HG02938 (cell line): ENCODE data around the gene KIAA1958.

Experiments used
- ATAC-seq: cut with Tn5 transposase; IDR thresholded peaks from one replicate; pipeline ENCODE4 v1.9.1; 2021; ENCODE audit warnings: mild to moderate bottlenecking, moderate library complexity; ENCODE audit not compliant: unreplicated experiment

Gene KIAA1958

DNA sequence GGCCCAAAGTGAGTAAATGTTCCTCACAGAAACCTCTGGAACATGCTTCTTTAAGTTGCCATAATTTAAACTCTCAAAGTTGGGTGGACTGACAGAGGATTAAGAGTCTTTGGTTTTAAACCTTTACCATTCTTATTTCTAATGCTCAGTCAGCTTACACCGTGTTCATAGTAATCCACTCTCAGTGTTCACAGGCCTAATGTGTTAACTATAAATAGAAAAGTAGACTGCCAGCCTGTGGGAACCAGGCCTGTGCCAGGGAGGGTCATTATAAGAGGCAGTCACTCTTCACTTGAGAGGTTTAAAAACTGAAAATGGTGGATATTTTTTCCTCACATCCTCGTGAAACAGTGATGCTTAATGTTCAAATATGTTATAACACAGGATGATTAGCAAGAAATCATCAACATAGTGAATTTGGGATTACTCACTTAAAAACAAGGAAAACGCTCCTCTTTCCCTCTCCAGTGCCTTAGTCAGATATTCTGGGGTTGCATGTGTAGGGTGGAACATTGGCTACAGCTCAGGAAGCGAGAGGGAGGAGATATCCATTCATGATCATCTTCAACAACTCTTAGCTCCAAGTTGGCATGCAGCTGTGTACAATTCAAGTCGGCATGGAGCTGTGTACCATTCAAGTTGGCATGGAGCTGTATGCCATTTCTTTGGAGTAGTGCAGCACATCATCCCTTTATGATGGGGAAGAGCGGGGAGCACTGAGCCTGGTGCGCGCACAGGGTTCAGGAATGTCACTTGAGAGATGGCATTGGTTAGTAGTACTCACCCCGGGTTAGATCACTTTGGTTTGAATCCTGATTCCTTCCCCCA is 65.8 kb downstream of the KIAA1958 start:
- no peak for ATAC-seq

DNA sequence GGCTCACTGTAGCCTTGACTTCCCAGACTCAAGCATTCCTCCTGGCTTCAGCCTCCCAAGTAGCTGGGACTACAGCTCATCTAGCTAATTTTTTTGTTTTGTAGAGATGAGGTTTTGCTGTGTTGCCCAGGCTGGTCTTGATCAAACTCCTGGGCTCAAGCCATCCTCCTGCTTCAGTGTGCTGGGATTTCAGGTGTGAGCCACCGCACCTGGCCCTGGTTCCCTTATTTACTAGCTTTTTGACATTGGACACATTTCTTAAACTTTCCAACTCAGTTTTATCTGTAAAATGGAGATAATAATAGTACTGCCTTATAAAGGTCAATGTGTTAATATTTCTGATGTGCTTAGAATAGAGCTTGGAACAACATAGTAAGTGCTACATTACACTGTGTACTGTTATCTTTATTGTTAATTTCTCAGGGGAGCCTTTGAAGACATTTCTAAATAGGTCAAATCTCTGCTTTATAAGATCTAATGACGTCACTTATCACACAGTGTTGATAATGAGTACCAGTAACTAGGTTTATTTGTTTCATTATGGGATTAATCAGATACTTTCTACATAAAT is 66.7 kb downstream of the KIAA1958 start:
- ATAC-seq: no peak

DNA sequence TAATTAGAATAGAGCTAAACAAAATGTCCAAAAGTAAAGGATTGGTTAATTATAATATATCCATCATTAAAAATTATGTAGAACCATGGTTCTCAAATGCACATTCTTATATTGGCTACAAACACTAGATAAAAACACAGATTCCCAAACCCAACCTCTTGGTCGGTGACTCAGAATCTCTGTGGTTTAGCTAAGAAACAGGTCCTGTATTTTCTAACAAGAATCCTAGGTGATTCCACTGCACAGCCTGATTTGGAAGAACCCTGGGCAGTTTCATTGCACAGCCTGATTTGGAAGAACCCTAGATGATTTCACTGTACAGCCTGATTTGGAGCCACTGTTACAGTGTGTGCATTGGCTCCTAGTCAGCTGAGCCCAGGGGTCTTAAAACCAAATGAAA is 67.9 kb downstream of the KIAA1958 start:
- ATAC-seq: no peak

DNA sequence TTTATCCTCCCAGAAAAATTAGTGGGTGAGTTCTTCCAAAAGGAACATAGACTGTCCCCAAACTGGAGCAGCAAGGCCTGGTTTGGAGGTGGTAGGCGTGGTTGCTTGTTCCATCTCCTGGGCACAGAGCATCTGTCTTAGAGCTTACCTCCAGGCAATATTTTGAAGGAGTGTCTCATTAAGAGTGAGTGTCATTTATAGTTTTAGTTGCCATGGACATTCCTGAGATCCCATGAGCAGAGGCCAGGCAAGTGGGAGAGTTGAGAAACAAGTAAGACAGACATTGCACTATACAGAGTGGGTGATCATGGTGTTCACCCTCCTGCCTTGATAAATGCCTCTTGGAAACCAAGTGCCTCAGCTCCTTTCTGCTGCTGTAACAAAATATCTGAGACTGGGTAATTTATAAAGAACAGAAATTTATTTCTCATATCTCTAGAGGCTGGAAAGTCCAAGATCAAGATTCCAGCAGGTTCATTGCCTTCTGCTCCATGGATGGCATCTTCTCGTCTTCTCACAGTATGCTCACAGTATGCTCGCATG is 68.5 kb downstream of the KIAA1958 start:
- no peak for ATAC-seq

DNA sequence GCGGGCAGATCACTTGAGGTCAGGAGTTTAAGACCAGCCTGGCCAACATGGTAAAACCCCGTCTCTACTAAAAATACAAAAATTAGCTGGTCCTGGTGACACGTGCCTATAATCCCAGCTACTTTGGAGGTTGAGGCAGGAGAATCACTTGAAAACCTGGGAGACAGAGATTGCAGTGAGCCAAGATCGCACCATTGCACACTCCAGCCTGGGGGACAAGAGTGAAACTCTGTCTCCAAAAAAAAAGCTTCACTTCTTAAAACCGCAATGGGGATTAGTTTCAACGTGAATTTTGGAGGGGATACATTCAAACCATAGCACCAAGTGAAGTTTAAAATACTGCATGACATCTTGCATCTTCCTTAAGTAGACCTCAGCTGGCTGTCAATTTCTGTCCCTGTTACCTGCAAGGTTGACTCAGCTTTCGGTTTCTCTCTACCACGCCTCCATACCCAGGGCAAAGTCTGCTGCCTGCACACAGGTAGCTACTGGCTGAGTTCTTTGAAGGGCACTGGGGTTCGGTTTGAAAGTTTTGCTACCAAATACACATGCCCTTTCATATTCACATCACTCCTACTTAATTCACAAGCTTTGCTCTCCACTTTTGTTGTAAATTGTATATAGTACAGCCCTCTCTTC is 69.3 kb downstream of the KIAA1958 start:
- ATAC-seq: no peak

DNA sequence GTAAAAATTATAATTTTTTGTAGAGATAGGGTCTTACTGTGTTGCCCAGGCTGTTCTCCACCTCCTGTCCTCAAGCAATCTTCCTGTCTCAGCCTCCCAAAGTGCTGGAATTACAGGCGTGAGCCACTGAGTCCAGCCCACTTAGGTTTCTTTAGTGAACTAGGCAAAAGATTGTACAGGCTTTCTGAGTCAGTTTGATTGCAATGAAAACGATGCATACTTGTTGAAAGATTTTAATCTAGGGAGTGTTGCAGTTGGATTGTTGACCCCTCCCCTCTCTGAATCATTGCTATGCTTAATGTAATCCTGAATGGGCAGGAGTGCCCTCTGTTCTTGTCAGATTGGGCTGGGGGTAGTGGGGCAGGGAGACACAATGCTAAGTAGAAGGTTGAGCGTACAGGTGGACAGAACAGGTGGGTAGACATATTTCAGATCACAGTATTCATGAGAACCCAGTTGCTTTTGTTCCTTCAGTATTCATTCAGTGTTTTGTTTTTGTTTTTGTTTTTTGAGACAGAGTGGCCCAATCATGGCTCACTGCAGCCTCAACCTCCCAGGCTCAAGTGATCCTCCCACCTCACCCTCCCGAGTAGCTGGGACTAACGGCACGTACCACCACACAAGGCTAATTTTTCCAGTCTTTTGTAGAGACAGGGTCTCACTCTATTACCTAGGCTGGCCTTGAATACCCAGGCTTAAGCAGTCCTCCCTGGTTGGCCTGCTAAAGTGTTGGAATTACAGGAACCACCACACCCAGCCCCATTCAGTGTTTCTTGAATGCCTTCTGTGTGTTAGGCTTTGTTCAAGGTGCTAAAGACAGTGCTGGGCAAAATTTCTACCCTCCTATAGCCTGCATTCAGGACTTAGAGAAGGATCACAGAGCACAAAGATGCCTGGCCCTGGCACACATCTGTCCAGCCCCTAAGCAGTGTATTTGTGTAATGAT is 70.1 kb downstream of the KIAA1958 start:
- no peak for ATAC-seq

DNA sequence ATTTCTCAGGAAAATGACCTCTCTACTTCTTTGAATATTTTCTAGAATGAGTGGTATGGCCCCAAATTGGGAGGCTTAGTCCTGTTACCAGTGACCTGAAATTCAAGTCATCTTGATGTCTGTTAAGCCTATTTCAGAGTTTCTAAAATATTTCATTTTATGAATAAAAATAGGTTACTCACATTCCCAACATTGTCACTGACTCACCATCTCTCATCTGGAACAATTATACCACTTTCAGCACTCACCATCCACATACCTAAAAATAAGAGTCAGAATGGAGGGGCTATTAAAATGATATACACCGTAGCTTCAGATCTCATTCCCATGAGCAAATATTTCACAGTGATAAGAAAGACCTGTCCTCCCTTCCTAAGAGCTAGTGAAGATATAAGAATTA is 71.8 kb downstream of the KIAA1958 start:
- ATAC-seq: no peak

DNA sequence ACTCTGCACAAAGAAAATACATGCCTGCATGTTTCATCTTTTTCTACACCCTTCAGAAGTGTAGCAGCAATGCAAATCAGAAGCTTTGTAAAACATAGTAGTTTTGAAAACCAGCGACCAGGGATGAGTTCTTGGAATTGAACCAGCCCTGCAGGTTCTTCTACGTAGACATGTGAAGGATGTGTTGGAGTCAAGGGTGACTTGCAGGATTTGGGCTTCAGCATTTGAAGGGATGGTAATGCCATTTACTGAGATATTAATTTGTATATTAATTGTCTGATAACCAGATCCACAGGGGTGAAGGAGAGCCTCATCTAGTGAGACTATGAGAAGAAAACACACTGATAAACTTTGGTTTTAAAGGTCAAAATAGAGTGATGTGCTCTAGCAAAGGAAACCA is 72.4 kb downstream of the KIAA1958 start:
- ATAC-seq: no peak

DNA sequence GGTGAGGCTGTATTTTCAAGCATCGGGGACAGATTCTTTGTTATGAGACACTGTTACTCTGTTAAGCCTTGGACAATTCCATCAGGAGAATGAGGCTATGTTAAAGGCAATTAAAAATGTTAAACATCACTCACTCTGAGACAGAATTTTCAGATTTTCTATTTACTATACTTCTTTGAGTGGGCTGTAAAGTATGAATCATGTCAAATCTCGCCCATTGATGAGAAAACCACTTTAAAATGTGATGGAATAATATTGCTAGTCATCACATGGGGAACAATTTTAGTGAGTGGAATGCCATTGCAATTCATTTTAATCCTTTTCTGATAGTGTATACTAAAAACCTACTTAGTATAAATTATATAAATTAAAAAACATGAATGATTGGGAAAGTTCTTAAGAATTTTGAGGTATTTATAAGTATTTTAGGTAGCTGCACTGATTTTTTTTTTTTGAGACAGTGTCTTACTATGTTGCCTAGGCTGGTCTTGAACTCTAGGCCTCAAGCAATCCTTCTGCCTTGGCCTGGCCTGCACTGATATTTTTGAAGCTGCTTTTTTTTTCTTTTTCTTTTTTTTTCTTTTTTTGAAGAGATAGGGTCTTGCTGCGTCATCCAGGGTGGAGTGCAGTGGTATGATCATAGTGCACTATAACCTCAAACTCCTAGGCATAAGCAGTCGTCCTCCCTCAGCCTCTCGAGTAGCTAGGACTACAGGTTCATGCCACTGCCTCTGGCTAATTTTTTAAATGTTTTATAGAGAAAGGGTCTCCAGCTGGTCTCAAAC is 73.2 kb downstream of the KIAA1958 start:
- no peak for ATAC-seq

DNA sequence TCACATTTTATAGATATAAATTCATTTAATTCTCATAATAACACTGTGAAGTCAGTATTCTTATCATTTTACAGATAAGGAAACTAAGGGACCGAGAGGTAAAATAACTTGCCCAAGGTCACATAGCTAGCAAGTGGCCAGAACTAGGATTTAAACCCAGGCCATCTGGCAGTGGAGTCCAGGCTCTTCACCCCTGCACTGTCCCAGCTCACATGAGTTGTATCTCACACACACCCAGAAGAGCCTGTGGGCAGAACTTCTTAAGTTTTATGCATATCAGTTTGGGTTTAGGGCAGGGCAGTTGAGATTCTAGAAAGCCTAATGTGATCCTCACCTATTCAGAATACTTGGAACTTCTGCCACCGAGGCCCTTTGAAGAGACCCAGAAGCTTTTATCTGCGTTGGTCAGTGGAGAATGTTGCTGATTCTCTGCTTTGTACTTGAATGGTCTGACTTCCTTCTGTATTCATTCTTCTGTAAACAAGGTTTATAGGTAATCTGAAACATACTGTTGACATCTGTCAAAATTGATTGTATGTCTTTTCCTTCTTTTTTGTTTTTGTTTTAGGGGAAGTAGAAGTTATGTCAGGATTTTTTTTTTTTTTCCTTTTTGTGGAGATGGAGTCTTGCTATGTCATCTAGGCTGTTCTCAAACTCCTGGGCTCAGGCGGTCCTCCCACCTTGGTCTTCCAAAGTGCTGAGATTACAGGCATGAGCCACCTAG is 75.8 kb downstream of the KIAA1958 start:
- ATAC-seq: no peak

DNA sequence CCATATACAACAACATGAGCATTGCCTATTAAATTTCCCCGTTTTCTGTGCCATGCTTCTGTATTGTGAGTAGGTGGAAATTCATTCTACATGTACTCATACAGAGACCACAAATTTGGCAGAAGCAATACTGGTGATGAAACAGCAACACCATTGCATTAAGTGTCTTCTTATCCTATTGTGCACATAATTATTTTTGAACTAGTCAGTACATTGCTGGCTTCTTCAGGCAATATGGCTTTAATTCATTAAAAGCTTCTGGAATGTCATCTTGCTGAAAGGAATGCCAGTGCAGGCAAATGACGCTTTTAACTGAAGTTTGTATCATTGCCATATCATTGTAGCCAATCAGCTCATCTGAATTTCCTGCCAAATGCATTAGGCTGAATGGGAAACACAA is 82.6 kb downstream of the KIAA1958 start:
- ATAC-seq: no peak

DNA sequence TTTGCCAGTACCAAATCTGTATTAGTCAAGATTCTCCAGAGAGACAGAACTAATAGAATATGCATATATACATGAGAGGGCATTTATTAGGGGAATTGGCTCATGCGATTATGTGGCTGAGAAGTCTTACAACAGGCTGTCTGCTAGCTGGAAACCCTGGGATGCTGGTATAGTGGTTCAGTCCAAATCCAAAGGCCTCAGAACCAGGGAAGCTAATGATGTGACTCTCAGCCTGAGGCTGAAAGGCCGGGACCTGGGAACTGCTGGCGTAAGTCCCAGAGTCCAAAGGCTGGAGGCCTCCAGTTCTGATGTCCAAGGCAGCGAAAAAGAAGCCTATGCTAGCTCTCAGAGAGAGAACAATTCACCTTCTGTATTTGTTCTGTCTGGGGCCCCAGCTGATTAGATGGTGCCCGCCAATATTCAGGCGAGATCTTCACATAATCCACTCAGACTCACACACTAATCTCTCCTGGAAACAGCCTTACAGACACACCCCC is 84.1 kb downstream of the KIAA1958 start:
- ATAC-seq: no peak

DNA sequence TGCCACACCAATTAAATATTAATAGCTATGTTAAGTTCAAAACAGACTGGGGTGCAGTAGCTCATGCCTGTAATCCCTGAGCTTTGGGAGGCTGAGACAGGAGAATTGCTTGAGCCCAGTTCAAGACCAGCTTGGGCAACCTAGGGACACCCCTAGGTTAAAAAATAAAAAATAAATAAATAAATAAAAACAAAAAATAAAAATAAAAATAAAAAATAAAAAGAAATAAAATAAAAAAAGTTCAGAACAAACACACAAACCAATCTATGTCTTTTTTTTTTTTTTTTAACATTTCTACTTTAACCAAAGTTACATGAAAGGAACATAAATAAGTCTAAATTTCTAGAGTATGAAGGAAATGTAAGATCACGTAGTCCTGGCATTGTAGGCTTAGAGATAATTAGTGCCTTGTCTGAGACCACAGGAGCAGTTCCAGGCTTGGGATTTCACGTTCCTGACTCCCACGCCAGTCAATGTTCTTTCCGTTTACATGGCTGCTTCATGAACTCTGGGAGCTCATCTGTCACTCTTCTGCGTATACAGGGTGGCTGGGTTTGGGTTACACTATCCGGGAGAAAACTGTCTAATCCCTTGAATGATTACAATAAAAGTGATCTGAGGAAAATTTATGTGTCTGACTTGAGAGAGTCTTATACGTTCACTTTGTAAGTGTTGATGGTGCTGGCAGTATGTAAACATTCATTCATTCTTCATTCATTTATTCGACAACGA is 85.2 kb downstream of the KIAA1958 start:
- ATAC-seq: no peak

DNA sequence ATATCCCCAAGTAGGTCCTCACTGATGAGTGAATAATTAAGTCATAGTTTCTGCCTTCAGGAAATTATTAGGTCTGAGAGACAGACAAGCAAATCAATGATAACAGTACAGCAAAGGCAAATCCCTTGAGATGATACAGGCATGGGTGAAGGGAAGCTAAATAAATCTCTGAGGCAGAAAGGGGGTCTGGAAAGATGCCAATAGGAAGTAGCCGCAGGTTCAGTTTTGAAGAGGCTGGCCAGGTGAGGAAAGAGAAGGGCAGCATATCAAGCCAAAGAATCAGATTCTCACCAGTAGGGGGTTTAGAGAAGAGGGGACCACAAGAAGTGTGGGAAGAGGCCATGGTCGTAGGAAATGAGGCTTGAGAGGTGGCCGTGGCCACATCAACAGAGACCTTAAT is 85.8 kb downstream of the KIAA1958 start:
- ATAC-seq: no peak

DNA sequence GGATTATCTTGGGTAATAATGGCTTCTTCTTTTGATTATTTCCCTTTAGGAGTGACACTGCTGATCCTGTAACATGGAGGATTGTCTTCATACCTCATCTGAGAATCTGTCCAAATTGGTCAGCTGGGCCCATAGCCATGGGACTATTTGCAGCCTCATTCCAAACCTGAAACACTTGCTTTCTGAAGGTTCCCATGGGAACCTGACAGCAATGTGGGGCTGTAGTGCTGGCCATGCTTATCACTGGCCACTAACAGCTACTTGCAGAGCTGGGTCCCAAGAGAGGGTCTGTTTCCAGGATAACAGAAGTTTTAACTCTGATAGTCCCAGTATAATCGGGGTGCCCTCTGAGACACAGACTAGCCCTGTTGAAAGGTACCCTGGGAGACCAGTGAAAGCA is 87.4 kb downstream of the KIAA1958 start:
- no peak for ATAC-seq

DNA sequence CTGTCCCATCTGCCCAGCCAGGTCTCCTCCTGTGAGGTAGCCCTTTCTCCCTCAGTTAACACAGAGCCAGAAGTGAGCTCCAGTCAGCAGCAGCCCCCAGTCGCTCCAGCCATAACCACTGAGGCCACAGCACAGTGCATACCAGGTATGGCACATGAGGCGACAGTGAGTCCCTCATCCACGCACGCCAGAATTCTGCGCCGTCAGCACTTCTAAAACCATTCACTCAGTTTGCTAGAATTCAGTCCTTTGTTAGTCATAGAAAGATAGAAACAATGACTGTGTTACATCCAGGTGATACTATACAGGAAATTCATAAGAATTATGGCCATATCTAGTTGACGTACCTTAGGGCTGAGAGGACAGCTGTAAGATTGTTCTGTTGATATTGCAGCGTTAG is 88.5 kb downstream of the KIAA1958 start:
- no peak for ATAC-seq

DNA sequence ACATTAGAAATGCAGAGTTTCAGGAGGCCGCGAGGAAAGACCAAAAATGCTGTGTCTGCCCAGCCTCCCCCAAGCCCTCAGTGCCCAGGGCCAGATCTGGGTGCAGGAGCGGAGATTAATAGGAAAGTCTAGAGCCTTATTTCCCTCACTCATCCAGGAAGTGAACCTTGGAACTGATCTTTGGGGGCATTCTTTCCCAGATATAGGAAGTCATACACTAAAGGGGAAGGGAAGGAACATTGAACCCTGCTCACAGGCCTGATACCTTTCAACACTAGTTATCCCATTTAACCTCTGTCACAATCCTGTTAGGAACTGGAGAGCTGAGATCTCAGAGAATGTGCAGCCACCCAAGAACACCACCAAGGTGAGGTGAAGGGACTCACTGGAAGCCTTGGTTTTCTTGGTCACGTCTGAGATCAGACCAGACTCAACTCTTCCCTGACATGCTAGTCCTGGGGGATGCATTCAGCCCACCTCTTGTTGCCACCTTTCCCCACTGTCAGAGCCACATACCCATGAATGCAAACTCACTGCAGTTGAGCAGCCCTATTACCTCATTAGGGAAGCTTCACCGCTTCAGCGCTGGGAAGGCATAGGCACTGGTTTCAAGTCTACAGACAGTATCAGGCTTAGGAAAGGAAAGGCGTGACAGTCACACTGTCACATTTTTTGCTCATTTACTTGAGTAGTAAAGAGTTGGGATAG is 95.0 kb downstream of the KIAA1958 start:
- no peak for ATAC-seq
